HFF-Myc (cell line): ENCODE measurements around the gene UNC5A.

Experiments
- DNase-seq: peaks from one replicate; pipeline ENCODE4 v3.0.0-alpha.2; 2011; ENCODE audit warnings: low read depth; ENCODE audit errors: extremely low read depth
- H3K4me3 ChIP-seq: replicated peaks from 2 replicates; pipeline ENCODE4 v1.5.1; 2011; ENCODE audit warnings: low read depth, mild to moderate bottlenecking, control low read depth, low read length
- TF ChIP-seq, protein P1 (sequence below): IDR thresholded peaks from 2 replicates; pipeline ENCODE4 v1.5.1; 2012; ENCODE audit warnings: mild to moderate bottlenecking, low read depth, low read length, control low read depth; ENCODE audit errors: missing control alignments

UNC5A gene

GRCh38 chr5:176794509-176794908 lies 15.8 kb upstream of the UNC5A start:
- no peak for DNase-seq
- no peak overlapping the region for H3K4me3 ChIP-seq
- TF ChIP-seq, protein P1, sequence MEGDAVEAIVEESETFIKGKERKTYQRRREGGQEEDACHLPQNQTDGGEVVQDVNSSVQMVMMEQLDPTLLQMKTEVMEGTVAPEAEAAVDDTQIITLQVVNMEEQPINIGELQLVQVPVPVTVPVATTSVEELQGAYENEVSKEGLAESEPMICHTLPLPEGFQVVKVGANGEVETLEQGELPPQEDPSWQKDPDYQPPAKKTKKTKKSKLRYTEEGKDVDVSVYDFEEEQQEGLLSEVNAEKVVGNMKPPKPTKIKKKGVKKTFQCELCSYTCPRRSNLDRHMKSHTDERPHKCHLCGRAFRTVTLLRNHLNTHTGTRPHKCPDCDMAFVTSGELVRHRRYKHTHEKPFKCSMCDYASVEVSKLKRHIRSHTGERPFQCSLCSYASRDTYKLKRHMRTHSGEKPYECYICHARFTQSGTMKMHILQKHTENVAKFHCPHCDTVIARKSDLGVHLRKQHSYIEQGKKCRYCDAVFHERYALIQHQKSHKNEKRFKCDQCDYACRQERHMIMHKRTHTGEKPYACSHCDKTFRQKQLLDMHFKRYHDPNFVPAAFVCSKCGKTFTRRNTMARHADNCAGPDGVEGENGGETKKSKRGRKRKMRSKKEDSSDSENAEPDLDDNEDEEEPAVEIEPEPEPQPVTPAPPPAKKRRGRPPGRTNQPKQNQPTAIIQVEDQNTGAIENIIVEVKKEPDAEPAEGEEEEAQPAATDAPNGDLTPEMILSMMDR = no peak

DNA sequence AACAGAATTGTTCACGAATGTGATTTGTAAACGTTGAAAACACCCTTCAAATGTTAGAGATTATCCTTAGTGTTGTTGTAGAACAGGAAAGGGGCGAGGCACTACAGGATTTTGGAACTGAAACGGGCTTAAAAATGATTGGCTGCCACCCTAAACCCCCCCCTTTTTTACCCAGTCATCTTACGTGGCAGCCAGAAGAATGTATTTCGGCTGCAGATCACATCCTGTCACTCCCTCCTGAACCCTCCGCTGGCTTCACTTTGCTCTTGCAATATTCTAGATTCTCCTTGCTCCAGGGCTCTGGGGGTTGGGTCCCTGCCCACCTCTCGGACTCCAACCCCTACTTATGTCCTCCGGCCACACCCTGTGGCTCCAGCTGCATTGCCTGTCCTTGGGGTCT lies 13.9 kb upstream of the UNC5A start:
- TF ChIP-seq, protein P1 = no peak
- H3K4me3 ChIP-seq = no peak overlapping the region
- no peak for DNase-seq

- no peak overlapping the region for H3K4me3 ChIP-seq
- DNase-seq = no peak
- TF ChIP-seq, protein P1 = no peak
These were observed 13.4 kb upstream of the UNC5A start for GRCh38 chr5:176796970-176797369.

GRCh38 chr5:176797456-176798050 lies 12.8 kb upstream of the UNC5A start:
- TF ChIP-seq, protein P1 = no peak
- H3K4me3 ChIP-seq = no peak overlapping the region
- DNase-seq = no peak

- H3K4me3 ChIP-seq = no peak overlapping the region
- TF ChIP-seq, protein P1 = no peak
- DNase-seq = no peak
These were observed 12.1 kb upstream of the UNC5A start for GRCh38 chr5:176798086-176798876.

DNA sequence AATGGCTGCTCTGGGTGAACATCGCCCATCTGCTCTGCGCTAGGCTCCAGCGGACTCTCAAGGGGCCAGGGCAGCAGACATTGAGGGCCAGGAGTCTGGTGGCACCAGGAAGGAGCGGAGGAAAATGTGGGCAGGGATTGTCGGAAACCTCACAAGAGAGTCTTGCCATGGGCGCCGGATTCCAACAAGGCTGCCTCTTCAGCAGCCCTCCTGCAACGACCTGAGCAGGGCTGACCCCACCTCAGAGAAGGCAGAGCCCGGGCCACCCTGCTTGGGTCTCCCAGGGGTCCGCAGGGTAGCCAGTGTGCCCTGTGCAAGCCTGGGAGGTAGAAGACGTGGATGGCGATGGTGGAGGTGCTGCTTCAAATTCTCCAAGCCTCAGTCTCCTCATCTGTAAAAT lies 11.4 kb upstream of the UNC5A start:
- DNase-seq = no peak
- no peak overlapping the region for H3K4me3 ChIP-seq
- TF ChIP-seq, protein P1 = no peak
